Measurements from ENCODE around the gene TRMT13.

GRCh38 chr1:100183370-100183769 is 50.4 kb downstream of the TRMT13 start:
- TF ChIP-seq CTCF (IDR thresholded peaks at IDR 0.05) (no peak), POLR2AphosphoS5 (IDR thresholded peaks at IDR 0.05) (no peak), EP300 (IDR thresholded peaks at IDR 0.05) (no peak), POLR2A (IDR thresholded peaks at IDR 0.05) (no peak)
